Peyer's patch (tissue), 4 donors: ENCODE results near the gene RASSF4.

Source experiments
- POLR2A ChIP-seq, 2 donors: fragments of 450-650 bp; IDR thresholded peaks; one replicate each; pipeline ENCODE4 v1.5.1; 2017; ENCODE audit warnings: antibody characterized with exemption in 2 of 2, mild to moderate bottlenecking in 2 of 2, moderate library complexity in 2 of 2
- TF ChIP-seq, protein P1 (sequence below), 6 experiments: fragments of 450-650 bp in 4 of 6; fragments of 200-600 bp in 2 of 6; sonication (generic) in 1 of 6; IDR thresholded peaks; one replicate each; pipeline ENCODE4 v1.5.1; 2017 to 2019; ENCODE audit warnings: antibody characterized with exemption in 6 of 6, mild to moderate bottlenecking in 3 of 6, moderate library complexity in 1 of 6

DNA sequence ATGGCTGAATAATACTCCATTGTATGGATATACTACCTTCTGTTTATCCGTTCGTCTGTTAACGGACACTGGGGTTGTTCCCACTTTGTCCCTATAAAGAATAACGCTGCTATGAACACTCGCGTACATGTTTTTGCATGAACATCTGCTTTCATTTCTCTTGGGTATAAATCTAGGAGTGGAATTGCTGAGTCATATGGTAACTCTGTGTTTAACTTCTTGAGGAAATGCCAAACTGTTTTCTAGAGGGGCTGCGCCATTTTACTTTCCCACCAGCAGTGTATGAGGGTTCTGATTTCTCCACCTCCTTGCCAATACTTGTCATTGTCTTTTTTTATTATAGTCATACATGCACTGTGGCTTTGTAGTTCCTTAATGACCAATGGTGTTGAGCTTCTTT, 20.6 kb upstream of the RASSF4 start:
- TF ChIP-seq, protein P1, sequence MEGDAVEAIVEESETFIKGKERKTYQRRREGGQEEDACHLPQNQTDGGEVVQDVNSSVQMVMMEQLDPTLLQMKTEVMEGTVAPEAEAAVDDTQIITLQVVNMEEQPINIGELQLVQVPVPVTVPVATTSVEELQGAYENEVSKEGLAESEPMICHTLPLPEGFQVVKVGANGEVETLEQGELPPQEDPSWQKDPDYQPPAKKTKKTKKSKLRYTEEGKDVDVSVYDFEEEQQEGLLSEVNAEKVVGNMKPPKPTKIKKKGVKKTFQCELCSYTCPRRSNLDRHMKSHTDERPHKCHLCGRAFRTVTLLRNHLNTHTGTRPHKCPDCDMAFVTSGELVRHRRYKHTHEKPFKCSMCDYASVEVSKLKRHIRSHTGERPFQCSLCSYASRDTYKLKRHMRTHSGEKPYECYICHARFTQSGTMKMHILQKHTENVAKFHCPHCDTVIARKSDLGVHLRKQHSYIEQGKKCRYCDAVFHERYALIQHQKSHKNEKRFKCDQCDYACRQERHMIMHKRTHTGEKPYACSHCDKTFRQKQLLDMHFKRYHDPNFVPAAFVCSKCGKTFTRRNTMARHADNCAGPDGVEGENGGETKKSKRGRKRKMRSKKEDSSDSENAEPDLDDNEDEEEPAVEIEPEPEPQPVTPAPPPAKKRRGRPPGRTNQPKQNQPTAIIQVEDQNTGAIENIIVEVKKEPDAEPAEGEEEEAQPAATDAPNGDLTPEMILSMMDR (IDR thresholded peaks at IDR 0.05): no peak
- no peak for TF ChIP-seq POLR2A (IDR thresholded peaks at IDR 0.05)
